ENCODE measurements around the gene DOK5. TPM values are rescaled to one million over a fixed set of nuclear protein-coding genes. Genes with fewer than 3 reads are reported as not detected.

DOK5 gene
- total RNA-seq, 1 donor from 2014 or later, result 38.4 TPM

DNA sequence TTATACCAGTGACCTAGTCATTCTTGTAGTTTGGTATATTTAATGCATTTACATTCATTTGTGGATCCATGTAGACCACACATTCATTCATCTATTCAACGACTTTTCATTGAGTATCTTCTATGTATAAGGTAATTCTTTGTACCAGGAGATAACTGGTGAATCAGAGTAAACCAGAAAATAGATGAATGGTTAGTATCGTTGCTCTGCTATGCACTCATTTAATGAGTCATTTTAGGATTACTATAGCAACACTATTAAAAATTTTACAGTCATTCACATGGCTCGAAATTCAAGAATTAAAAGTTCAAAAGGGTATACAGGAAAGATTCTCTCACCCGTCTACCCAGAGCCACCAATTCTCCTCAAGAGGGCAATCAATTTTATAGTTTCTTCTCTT, 26.8 kb downstream of the DOK5 start:
- no peak for DNase-seq
- peaks cover 13% of the 10 kb centered on the region for H3K9me3 Mint-ChIP-seq
- no peak overlapping the region for H3K27ac Mint-ChIP-seq
- H3K27me3 Mint-ChIP-seq, result no peaks in the 10 kb centered on the region
- no peaks in the 10 kb centered on the region for H3K36me3 Mint-ChIP-seq (ENCODE audit: low read depth)
- intact Hi-C loops (cut with micrococcal nuclease), result no loop called here
- H3K4me1 Mint-ChIP-seq, result no peaks in the 10 kb centered on the region
- H3K4me3 Mint-ChIP-seq, result no peak overlapping the region

DNA sequence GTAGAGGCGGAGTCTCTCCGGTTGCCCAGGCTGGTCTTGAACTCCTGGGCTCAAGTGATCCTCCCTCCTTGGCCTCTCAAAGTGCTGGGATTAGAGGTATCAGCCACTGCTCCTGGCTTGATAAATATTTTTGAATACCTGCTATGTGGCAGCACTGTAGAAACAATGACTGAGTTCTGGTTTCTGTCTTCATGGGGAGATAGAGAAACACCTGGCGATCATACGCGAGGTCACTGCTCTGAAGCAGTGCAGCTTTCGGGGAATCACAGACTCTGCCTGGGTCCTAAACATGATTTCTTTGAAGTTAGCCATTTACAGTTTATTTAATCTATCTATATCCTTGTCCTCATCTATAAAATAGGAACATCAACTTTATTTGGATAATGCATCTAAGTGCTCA, 31.2 kb downstream of the DOK5 start:
- intact Hi-C loops (cut with micrococcal nuclease), result no loop called here
- no peak overlapping the region for H3K27ac Mint-ChIP-seq
- H3K36me3 Mint-ChIP-seq (ENCODE audit: low read depth), result peaks cover 2% of the 10 kb centered on the region
- no peak for DNase-seq
- no peak overlapping the region for H3K4me3 Mint-ChIP-seq
- H3K27me3 Mint-ChIP-seq, result no peaks in the 10 kb centered on the region
- peaks cover 13% of the 10 kb centered on the region for H3K9me3 Mint-ChIP-seq
- H3K4me1 Mint-ChIP-seq, result no peaks in the 10 kb centered on the region

DNA sequence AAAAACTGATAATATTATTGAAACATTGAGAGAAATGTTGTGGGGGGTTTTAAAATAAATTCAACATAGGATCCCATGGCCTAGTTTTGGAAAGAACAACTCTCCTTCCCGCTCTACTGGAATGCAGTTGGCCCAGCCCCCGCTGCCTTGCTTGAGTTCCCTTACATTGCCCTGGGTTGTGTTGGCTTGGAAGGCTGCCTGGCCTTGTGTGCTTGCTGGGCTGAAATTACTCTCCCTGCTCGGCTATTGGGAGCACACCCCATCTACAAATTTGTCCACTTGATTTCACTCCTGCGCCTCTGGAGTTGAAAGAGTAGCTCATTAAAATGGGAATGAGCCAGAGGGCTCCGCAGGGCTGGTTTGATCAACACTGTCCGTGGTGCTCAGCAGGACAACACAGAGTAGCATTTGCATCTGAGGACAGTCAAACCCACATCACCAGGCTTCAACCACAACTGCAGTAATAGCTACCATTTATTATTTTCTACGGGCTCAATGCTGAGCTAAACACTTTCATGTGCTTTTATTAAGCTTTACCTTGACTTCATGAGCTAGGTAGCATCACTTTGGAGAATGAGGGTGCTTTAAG, 35.2 kb downstream of the DOK5 start:
- Mint-ChIP-seq H3K27me3 (no peaks in the 10 kb centered on the region), H3K4me1 (no peaks in the 10 kb centered on the region), H3K27ac (no peak overlapping the region), H3K4me3 (no peak overlapping the region), H3K36me3 (ENCODE audit: low read depth) (peaks cover 2% of the 10 kb centered on the region), H3K9me3 (peaks cover 5% of the 10 kb centered on the region)
- no peak for DNase-seq
- intact Hi-C loops (cut with micrococcal nuclease), result no loop called here

DNA sequence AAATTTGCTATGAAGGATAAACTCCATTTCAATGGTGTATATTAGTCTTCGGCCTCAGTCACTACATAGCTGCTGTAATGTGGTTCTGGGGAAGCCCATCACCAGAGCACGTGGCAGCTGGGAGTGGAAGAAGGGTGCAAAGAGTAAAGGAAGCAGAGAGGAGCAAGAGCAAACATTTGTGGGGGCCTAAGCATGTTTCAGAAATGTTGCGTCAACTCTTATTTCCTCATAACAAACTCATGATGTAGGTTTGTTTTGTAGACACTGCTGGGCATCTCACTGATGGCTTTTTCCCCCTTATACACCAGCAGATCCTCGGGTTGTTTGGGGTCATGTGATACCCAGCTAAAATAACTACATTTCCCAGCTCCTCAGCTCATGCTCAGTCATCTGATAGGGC, 37.3 kb downstream of the DOK5 start:
- intact Hi-C loops (cut with micrococcal nuclease), result no loop called here
- peaks cover 2% of the 10 kb centered on the region for H3K36me3 Mint-ChIP-seq (ENCODE audit: low read depth)
- no peak overlapping the region for H3K27ac Mint-ChIP-seq
- no peaks in the 10 kb centered on the region for H3K27me3 Mint-ChIP-seq
- DNase-seq, result no peak
- no peaks in the 10 kb centered on the region for H3K9me3 Mint-ChIP-seq
- no peak overlapping the region for H3K4me3 Mint-ChIP-seq
- no peaks in the 10 kb centered on the region for H3K4me1 Mint-ChIP-seq

DNA sequence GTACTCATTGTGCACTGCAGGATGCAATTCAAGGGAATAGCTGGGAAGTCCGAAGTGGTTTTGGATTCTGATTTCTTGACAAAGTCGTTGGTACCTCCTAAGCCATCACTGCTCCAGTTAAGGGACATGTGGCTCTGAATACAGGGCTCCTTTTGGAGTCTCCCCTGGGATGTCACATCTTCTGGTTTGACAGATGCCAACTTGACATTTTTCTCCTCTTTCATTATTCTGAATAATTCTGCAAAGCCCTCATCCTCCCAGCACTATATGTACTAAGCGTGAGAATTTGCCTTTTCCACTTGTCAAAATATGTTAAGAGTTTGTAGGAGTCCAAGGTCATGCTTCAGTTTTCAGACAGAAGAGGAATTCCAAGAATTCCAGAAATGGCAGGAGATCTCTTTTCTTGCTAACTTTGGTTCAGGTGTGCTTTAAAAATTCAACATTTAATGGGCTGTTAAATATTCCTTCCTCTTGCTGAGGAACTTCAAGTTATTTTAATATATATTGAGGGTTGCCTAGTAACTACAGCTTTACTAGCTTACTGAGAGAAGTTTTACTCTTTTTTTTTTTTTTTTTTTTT, 38.7 kb downstream of the DOK5 start:
- no peak for DNase-seq
- H3K27ac Mint-ChIP-seq, result no peak overlapping the region
- no peak overlapping the region for H3K4me3 Mint-ChIP-seq
- peaks cover 4% of the 10 kb centered on the region for H3K9me3 Mint-ChIP-seq
- no peaks in the 10 kb centered on the region for H3K4me1 Mint-ChIP-seq
- H3K36me3 Mint-ChIP-seq (ENCODE audit: low read depth), result peaks cover 2% of the 10 kb centered on the region
- H3K27me3 Mint-ChIP-seq, result no peaks in the 10 kb centered on the region
- intact Hi-C loops (cut with micrococcal nuclease), result no loop called here

DNA sequence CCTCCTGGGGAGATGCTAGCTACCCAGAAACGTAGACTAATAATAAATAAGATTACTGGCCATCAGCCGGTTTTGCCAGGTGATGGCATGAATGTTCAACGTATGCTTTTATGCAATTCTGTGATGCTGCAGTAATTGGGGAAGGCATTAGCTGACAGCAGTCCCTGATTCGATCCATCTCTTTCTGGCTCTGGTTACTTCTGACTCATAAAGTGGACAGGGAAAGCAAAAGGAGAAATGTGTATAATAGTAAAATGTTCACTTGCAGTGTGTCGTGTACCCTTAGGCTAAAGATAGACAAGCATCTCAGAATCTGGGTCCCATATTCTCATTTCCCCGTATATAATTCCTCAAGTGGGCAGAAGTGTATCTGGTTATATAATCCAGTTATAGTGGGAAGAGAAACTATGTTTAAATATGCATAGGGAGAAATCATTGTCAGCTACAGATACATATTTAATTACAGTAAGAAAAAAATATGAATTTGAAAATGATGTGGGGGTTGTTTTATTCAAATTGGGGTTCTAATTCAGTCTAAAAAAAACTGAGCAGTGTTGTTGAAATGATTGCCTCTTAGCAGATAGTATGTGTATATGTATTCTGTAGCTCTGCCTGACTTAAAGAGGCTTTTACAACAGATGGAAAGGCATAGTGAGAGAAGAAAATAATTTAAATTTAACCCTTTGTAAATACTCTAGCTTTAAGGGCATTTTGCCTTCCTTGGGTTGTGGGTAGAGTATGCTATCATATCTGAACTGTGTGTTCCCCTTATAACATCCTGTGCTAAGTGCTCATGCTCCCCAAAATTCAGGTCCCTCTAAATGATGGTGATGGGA, 40.6 kb downstream of the DOK5 start:
- H3K9me3 Mint-ChIP-seq, result peaks cover 4% of the 10 kb centered on the region
- no peak overlapping the region for H3K4me3 Mint-ChIP-seq
- H3K27me3 Mint-ChIP-seq, result no peaks in the 10 kb centered on the region
- H3K36me3 Mint-ChIP-seq (ENCODE audit: low read depth), result no peaks in the 10 kb centered on the region
- intact Hi-C loops (cut with micrococcal nuclease), result no loop called here
- H3K27ac Mint-ChIP-seq, result no peak overlapping the region
- DNase-seq, result no peak
- H3K4me1 Mint-ChIP-seq, result no peaks in the 10 kb centered on the region

DNA sequence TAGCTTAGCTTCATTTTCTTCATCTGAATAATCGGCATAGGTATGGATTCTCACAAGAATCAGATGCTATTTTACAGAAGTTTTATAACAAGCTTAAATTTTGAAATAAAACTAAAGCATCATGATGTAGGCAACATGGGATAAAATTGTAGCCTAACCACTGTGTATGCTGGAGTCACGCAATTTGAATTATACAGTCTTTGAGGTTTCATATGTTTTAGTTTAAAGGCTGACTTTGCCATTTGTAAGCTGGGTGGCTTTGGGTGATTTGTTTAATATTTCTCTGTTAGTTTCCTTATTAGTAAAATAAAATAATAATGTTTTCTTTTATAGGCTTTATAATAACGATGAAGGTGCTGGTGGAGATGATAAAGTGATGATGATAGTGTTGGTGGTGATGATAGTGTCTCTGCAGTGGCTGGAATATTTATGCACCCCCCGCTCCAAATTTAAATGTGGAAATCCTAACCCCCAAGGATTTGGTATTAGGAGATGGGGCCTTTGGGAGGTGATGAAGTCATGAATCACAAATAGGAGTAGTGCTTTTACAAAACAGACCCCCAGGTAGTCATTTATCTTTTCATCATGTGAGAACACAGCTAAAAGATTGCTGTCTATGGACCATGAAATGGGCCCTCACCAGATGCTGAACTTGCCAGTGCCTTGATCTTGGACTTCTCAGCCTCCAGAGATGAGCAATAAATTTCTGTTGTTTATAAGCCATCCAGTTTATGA, 42.0 kb downstream of the DOK5 start:
- intact Hi-C loops (cut with micrococcal nuclease), result no loop called here
- Mint-ChIP-seq H3K36me3 (ENCODE audit: low read depth) (no peaks in the 10 kb centered on the region), H3K27me3 (no peaks in the 10 kb centered on the region)

DNA sequence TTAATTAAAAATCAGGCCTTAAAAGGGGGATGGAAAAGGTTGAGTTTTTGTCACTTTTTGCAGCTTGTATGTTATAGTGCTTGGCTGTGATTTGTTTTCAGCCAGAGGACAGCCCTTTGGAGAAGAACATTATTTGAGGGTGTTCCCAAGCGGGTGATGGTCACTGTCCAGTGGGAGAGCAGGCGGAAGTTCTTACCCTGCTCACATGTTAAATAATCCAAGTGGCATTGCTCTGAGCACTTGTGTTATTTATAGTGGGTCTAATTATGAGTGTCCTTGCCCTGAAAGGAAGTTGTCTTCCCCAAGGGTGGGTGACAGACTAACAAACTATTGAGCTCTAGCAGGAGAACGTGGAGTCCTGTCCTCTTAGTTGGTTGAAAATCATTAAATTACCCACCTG, 49.5 kb downstream of the DOK5 start:
- H3K4me1 Mint-ChIP-seq, result no peaks in the 10 kb centered on the region
- H3K27me3 Mint-ChIP-seq, result no peaks in the 10 kb centered on the region
- H3K4me3 Mint-ChIP-seq, result no peak overlapping the region
- H3K27ac Mint-ChIP-seq, result no peak overlapping the region
- H3K9me3 Mint-ChIP-seq, result no peaks in the 10 kb centered on the region
- intact Hi-C loops (cut with micrococcal nuclease), result no loop called here
- no peak for DNase-seq
- no peaks in the 10 kb centered on the region for H3K36me3 Mint-ChIP-seq (ENCODE audit: low read depth)

More for the DNA sequence above, 42.0 kb downstream of the DOK5 start:
- H3K9me3 Mint-ChIP-seq, result peaks cover 4% of the 10 kb centered on the region
- no peak overlapping the region for H3K27ac Mint-ChIP-seq
- no peak for DNase-seq
- H3K4me3 Mint-ChIP-seq, result no peak overlapping the region
- no peaks in the 10 kb centered on the region for H3K4me1 Mint-ChIP-seq

DNA sequence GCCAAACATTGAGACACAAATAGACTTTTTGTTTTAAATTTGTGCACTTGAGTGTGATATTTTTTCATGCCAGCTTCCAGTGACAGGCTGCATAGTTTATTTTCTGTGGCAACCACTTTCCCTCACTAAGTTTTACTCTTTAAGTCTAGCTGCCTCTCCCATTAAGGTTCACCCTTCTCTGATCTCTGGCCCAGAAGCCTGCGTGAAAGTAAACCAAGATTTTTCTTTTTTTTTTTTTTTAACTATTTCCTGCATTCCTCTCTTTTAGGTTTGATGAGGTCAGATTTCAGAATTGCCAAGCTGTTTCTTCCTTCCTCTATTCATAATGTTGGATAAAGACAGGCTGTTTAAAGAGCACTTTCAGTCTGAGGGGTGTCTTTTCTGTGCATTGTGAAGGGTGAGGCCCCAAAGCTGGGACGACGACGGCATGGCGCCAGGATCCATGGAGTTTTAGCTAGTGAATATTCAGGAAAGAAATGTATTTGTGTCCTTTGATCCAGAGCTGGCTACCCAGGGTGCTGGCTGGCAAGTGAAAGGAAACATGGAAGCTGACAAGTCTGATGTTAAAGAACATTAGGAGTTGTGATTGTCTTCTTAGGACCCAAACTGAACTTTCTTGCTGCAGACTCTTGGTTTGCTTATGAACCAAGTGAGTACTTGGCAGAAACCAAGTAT, 50.7 kb downstream of the DOK5 start:
- Mint-ChIP-seq H3K4me3 (no peak overlapping the region), H3K27ac (no peak overlapping the region)
- no peak for DNase-seq

DNA sequence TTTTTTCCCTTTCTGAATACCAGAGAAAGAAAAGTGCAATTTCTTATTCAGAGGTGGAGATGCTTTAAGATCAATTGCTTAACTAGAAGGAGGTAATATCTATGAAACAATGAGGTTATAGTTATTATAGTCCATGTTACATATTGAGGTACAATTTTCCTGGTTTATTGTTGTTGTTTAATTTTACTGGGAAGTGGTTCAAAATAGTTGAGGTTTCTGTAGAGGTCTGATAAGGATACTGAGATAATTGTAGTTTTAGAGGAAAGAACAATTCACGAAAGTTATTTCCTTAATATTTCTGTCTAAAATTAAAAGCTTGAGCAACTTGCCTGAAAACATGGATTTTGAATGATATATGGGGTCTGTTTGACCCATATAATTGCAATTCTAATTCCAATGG, 51.4 kb downstream of the DOK5 start:
- Mint-ChIP-seq H3K27ac (no peak overlapping the region), H3K4me3 (no peak overlapping the region), H3K4me1 (no peaks in the 10 kb centered on the region), H3K36me3 (ENCODE audit: low read depth) (no peaks in the 10 kb centered on the region), H3K27me3 (no peaks in the 10 kb centered on the region), H3K9me3 (no peaks in the 10 kb centered on the region)
- DNase-seq, result no peak
- intact Hi-C loops (cut with micrococcal nuclease), result no loop called here

More for the DNA sequence above, 50.7 kb downstream of the DOK5 start:
- H3K27me3 Mint-ChIP-seq, result no peaks in the 10 kb centered on the region
- no peaks in the 10 kb centered on the region for H3K9me3 Mint-ChIP-seq
- no peaks in the 10 kb centered on the region for H3K4me1 Mint-ChIP-seq
- no peaks in the 10 kb centered on the region for H3K36me3 Mint-ChIP-seq (ENCODE audit: low read depth)
- intact Hi-C loops (cut with micrococcal nuclease), result no loop called here

DNA sequence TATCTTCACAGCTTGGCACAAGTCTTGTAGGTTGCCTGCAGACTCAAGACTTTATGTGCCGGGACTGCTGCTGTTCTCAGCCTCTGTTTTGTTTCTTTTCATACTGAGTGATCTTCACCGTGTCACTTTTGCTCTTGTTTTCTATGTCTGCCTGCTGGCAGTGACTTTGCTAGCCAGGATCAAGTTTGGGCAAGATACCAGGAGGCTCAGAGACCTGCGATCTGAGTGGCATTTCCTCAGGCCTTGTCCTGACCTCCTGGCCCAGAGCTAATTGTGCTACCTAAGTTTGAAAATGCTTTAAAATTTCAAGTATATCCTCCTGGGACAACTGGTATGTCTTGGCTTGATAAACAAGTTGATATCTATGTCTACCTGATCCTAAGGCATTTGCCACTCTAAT, 57.2 kb downstream of the DOK5 start:
- H3K27me3 Mint-ChIP-seq, result no peaks in the 10 kb centered on the region
- intact Hi-C loops (cut with micrococcal nuclease), result no loop called here
- no peaks in the 10 kb centered on the region for H3K4me1 Mint-ChIP-seq
- no peaks in the 10 kb centered on the region for H3K36me3 Mint-ChIP-seq (ENCODE audit: low read depth)
- H3K9me3 Mint-ChIP-seq, result no peaks in the 10 kb centered on the region
- no peak overlapping the region for H3K27ac Mint-ChIP-seq
- H3K4me3 Mint-ChIP-seq, result no peak overlapping the region
- no peak for DNase-seq

DNA sequence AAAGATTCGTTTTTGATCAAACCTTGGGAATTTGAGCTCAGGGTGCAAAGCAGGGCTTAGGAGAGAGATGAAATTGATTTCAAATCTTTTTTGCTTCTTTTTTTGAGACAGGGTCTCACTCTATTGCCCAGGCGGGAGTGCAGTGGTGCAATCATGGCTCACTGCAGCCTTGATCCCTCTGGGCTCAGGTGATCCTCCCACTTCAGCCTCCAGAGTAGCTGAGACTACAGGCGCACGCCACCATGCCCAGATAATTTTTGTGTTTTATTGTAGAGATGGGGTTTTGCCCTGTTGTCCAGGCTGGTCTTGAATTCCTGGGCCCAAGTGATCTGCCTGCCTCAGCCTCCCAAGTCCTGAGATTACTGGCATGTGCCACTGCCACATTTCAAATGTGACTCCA, 58.7 kb downstream of the DOK5 start:
- intact Hi-C loops (cut with micrococcal nuclease), result no loop called here
- Mint-ChIP-seq H3K4me1 (no peaks in the 10 kb centered on the region), H3K9me3 (no peaks in the 10 kb centered on the region), H3K27me3 (no peaks in the 10 kb centered on the region), H3K36me3 (ENCODE audit: low read depth) (no peaks in the 10 kb centered on the region), H3K27ac (no peak overlapping the region), H3K4me3 (no peak overlapping the region)
- no peak for DNase-seq

DNA sequence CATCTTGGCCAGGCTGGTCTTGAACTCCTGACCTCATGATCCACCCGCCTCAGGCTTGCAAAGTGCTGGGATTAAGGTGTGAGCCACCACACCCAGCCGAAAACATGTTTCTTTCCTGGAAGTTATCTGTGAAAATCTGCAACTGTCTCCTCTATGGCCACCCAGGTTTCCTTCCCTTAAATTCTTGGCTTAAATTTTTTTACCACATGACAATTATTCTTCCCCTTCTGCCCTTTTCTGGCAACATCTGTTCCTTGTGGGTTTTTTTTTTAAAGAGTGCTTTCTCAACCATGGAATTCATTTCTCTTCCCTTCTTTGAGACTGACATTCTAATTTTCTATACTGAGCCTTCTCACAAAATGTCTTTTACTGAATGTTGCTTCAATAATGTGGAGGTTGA, 59.6 kb downstream of the DOK5 start:
- Mint-ChIP-seq H3K4me1 (no peaks in the 10 kb centered on the region), H3K27me3 (no peaks in the 10 kb centered on the region), H3K27ac (no peak overlapping the region), H3K4me3 (no peak overlapping the region), H3K9me3 (no peaks in the 10 kb centered on the region), H3K36me3 (ENCODE audit: low read depth) (no peaks in the 10 kb centered on the region)
- no peak for DNase-seq
- intact Hi-C loops (cut with micrococcal nuclease), result no loop called here

DNA sequence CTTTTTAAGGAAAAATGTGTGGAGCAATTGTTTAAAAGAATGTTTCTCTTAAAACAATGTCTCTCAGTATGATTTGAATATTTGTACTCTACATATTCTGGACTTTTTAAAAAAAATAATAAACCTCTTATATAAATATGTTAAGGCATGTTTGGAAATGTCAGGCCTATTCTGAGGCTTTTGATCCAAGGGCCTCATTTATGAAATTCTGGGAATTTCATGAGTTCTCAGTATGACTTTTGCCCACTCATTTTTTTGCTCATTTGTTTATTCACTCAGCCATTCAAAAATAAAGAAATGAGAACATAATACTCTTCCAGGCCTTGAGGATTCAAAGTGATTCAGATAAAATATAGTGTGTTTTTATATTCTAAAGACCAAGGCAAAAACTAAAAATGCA, 60.4 kb downstream of the DOK5 start:
- no peak overlapping the region for H3K27ac Mint-ChIP-seq
- no peaks in the 10 kb centered on the region for H3K9me3 Mint-ChIP-seq
- no peaks in the 10 kb centered on the region for H3K36me3 Mint-ChIP-seq (ENCODE audit: low read depth)
- H3K4me3 Mint-ChIP-seq, result no peak overlapping the region
- H3K4me1 Mint-ChIP-seq, result no peaks in the 10 kb centered on the region
- intact Hi-C loops (cut with micrococcal nuclease), result no loop called here
- no peak for DNase-seq
- no peaks in the 10 kb centered on the region for H3K27me3 Mint-ChIP-seq
